Erythroblast (primary cell): ENCODE results near the gene TKT.
A peak's percentile ranks its signal among the peaks of the same experiment; 100 is the strongest.

Experiments
- DNase-seq, 2 experiments: peaks; one replicate each; lab custom pipeline; 2025; lab: John Stamatoyannopoulos, UW
- GATA1 ChIP-seq: IDR thresholded peaks from 2 replicates; pipeline ENCODE4 v1.6.1; 2011; ENCODE audit warnings: low read depth, mild to moderate bottlenecking, control low read depth, low read length, moderate library complexity
- POLR2A ChIP-seq: IDR thresholded peaks from 2 replicates; pipeline ENCODE4 v1.6.1; 2011; ENCODE audit warnings: mild to moderate bottlenecking, low read length

TKT gene

GRCh38 chr3:53255775-53256703 is at the start of gene TKT:
TSS of gene TKT (minus strand) at chr3:53256022. CDS start at chr3:53255942, 80 bp downstream.
- peak; percentile 97 for DNase-seq
- TF ChIP-seq POLR2A (peak; percentile 55), GATA1 (no peak)

- DNase-seq, result no peak
- TF ChIP-seq GATA1, result no peak
- no peak for TF ChIP-seq POLR2A
These were observed 48.1 kb upstream of the TKT start for GRCh38 chr3:53303957-53304356.

GRCh38 chr3:53303549-53303948 is 47.7 kb upstream of the TKT start:
- TF ChIP-seq GATA1 (no peak), POLR2A (no peak)
- no peak for DNase-seq

GRCh38 chr3:53300826-53301225 is 45.0 kb upstream of the TKT start:
- no peak for DNase-seq
- TF ChIP-seq GATA1 (no peak), POLR2A (no peak)

- peak; percentile 56 to 73 for DNase-seq
These were observed 43.8 kb upstream of the TKT start for GRCh38 chr3:53299611-53300023.

- TF ChIP-seq GATA1 (no peak), POLR2A (no peak)
- DNase-seq, result no peak
These were observed 39.6 kb upstream of the TKT start for GRCh38 chr3:53295410-53295809.

- no peak for TF ChIP-seq POLR2A
- TF ChIP-seq GATA1, result no peak
- DNase-seq, result no peak
These were observed 38.0 kb upstream of the TKT start for GRCh38 chr3:53293867-53294266.

GRCh38 chr3:53288214-53288613 is 32.4 kb upstream of the TKT start:
- TF ChIP-seq POLR2A, result no peak
- TF ChIP-seq GATA1, result no peak
- DNase-seq, result no peak

- no peak for DNase-seq
- no peak for TF ChIP-seq POLR2A
- TF ChIP-seq GATA1, result no peak
These were observed 31.4 kb upstream of the TKT start for GRCh38 chr3:53287131-53287629.

- TF ChIP-seq GATA1, result no peak
- DNase-seq, result no peak
These were observed 30.9 kb upstream of the TKT start for GRCh38 chr3:53286727-53287126.

GRCh38 chr3:53282581-53282980 is 26.8 kb upstream of the TKT start:
- TF ChIP-seq POLR2A (no peak), GATA1 (no peak)
- no peak for DNase-seq

- no peak for DNase-seq
These were observed 22.8 kb upstream of the TKT start for GRCh38 chr3:53278667-53279066.

GRCh38 chr3:53274938-53275605 is 19.2 kb upstream of the TKT start:
- TF ChIP-seq POLR2A, result no peak
- no peak for TF ChIP-seq GATA1
- DNase-seq, result no peak

More at GRCh38 chr3:53278667-53279066, 22.8 kb upstream of the TKT start:
- no peak for TF ChIP-seq GATA1
- TF ChIP-seq POLR2A, result no peak

- no peak for TF ChIP-seq GATA1
- TF ChIP-seq POLR2A, result no peak
- no peak for DNase-seq
These were observed 17.4 kb upstream of the TKT start for GRCh38 chr3:53273146-53273670.
